Keratinocyte (primary cell): ENCODE measurements around the gene SLC16A9. TPM values are rescaled to one million over a fixed set of nuclear protein-coding genes. Genes with fewer than 3 reads are reported as not detected.

Experiments used
- DNase-seq: peaks from one replicate; pipeline ENCODE4 v3.0.0-alpha.2; 2011; ENCODE audit warnings: low read depth, missing footprints, low spot score
- FAIRE-seq: peaks from 2 replicates; lab custom pipeline; 2011; peaks lifted over from hg19 to GRCh38; lab: Jason Lieb, UNC
- H2AFZ ChIP-seq: 2 replicates; pipeline ENCODE4 v1.6.0; 2012; ENCODE audit warnings: low read length, control low read depth, inconsistent platforms; ENCODE audit not compliant: control insufficient read depth
- H3K27ac ChIP-seq: 2 replicates; pipeline ENCODE4 v1.5.1; 2011; ENCODE audit warnings: low read length; ENCODE audit not compliant: control insufficient read depth, insufficient read depth
- H3K27me3 ChIP-seq: 3 replicates; pipeline ENCODE4 v1.6.0; 2011; ENCODE audit warnings: low read length; ENCODE audit not compliant: control insufficient read depth, insufficient read depth; ENCODE audit errors: extremely low read depth
- H3K36me3 ChIP-seq, 2 experiments: 2 replicates in 1 of 2; 3 replicates in 1 of 2; pipeline ENCODE4 v1.5.1; 2011; ENCODE audit warnings: low read length in 2 of 2, mild to moderate bottlenecking in 1 of 2; ENCODE audit not compliant: control insufficient read depth in 2 of 2, insufficient read depth in 2 of 2; ENCODE audit errors: extremely low read depth in 1 of 2
- H3K4me1 ChIP-seq: 3 replicates; pipeline ENCODE4 v1.5.1; 2011; ENCODE audit warnings: low read length; ENCODE audit not compliant: control insufficient read depth, insufficient read depth; ENCODE audit errors: extremely low read depth
- H3K4me2 ChIP-seq: 3 replicates; pipeline ENCODE4 v1.6.0; 2011; ENCODE audit warnings: low read depth, low read length; ENCODE audit not compliant: control insufficient read depth, insufficient read depth; ENCODE audit errors: extremely low read depth
- H3K4me3 ChIP-seq, 3 experiments: fragments of 200-600 bp in 1 of 3; sonication (generic) in 1 of 3; 2 replicates in 2 of 3; 3 replicates in 1 of 3; pipeline ENCODE4 v1.5.1; 2011 to 2016; ENCODE audit warnings: low read length in 3 of 3, mild to moderate bottlenecking in 3 of 3, control low read depth in 2 of 3, inconsistent platforms in 1 of 3, low read depth in 1 of 3, mixed read lengths in 1 of 3, mixed run types in 1 of 3, moderate library complexity in 1 of 3; ENCODE audit not compliant: control insufficient read depth in 2 of 3, insufficient read depth in 2 of 3; ENCODE audit errors: extremely low read depth in 1 of 3
- H3K79me2 ChIP-seq: 2 replicates; pipeline ENCODE4 v1.6.0; 2012; ENCODE audit warnings: low read length; ENCODE audit not compliant: control insufficient read depth, insufficient read depth
- H3K9ac ChIP-seq: 3 replicates; pipeline ENCODE4 v1.6.0; 2011; ENCODE audit warnings: low read length; ENCODE audit not compliant: control insufficient read depth, insufficient read depth; ENCODE audit errors: extremely low read depth
- H3K9me1 ChIP-seq: 3 replicates; pipeline ENCODE4 v1.6.0; 2011; ENCODE audit warnings: low read length; ENCODE audit not compliant: control insufficient read depth, insufficient read depth; ENCODE audit errors: extremely low read depth
- H3K9me3 ChIP-seq: 2 replicates; pipeline ENCODE4 v1.5.1; 2012; ENCODE audit warnings: low read depth, low read length; ENCODE audit not compliant: control insufficient read depth
- H4K20me1 ChIP-seq: 3 replicates; pipeline ENCODE4 v1.6.0; 2011; ENCODE audit warnings: low read length; ENCODE audit not compliant: control insufficient read depth, insufficient read depth; ENCODE audit errors: extremely low read depth
- CTCF ChIP-seq, 3 experiments: IDR thresholded peaks in 1 of 3; conservative IDR thresholded peaks in 1 of 3; optimal IDR thresholded peaks in 1 of 3; 2 replicates in 2 of 3; 3 replicates in 1 of 3; pipeline versions ENCODE3 to v1.5.1; 2011; ENCODE audit warnings: low read length in 3 of 3, mild to moderate bottlenecking in 3 of 3, moderate library complexity in 2 of 3, control low read depth in 1 of 3, inconsistent platforms in 1 of 3; ENCODE audit not compliant: insufficient read depth in 2 of 3; ENCODE audit errors: extremely low read depth in 1 of 3
- EZH2 ChIP-seq: IDR thresholded peaks from one replicate; pipeline ENCODE4 v1.6.1; 2012; ENCODE audit warnings: inconsistent platforms, mild to moderate bottlenecking, low read length, moderate library complexity
- dilution Hi-C: fragments of 300-500 bp; cut with MboI; formaldehyde crosslinking; loops from one replicate; pipeline ENCODE4 v1.7.0; 2020; ENCODE audit warnings: low sequenced_read_pairs; ENCODE audit not compliant: extremely low pct_ligation_motif_present
- polyA plus RNA-seq, 5 experiments: library from polyadenylated mRNA; depleted of rRNA in 3 of 5; stranded (reverse) in 3 of 5; stranded (forward) in 1 of 5; unstranded in 1 of 5; fragments of >200 nt; gene quantifications; 1 replicate in 1 of 5; 2 replicates in 3 of 5; 3 replicates in 1 of 5; pipeline versions ENCODE4 v1.2.1 to v1.2.3, GENCODE V29; 2011 to 2012; ENCODE audit warnings: missing spikeins in 2 of 5, low read depth in 1 of 5, low replicate concordance in 1 of 5

Gene SLC16A9
- polyA plus RNA-seq, 1 donor (not counting 4 experiments of a cell fraction or from before 2014, with no cell fraction given), result 4.5 TPM

GRCh38 chr10:59694936-59695335 is 14.7 kb downstream of the SLC16A9 start:
- H4K20me1 ChIP-seq, result no peaks in the 10 kb centered on the region
- H3K9me3 ChIP-seq, result no peaks in the 10 kb centered on the region
- no peak for TF ChIP-seq CTCF (optimal IDR thresholded peaks at IDR 0.05 in 1 of 3, IDR thresholded peaks at IDR 0.05 in 1 of 3, conservative IDR thresholded peaks at IDR 0.05 in 1 of 3; ENCODE audit: extremely low read depth in 1 of 3, insufficient read depth in 2 of 3, low read length in 3 of 3)
- TF ChIP-seq EZH2, result no peak
- no peaks in the 10 kb centered on the region for H3K9me1 ChIP-seq
- no peak overlapping the region for H3K4me2 ChIP-seq
- dilution Hi-C loops, result no loop called here
- no peaks in the 10 kb centered on the region for H3K79me2 ChIP-seq
- no peak overlapping the region for H2AFZ ChIP-seq
- no peaks in the 10 kb centered on the region for H3K27me3 ChIP-seq
- no peaks in the 10 kb centered on the region for H3K36me3 ChIP-seq
- no peak overlapping the region for H3K27ac ChIP-seq
- no peak overlapping the region for H3K9ac ChIP-seq
- DNase-seq (no peak), FAIRE-seq (no peak)
- H3K4me1 ChIP-seq, result no peaks in the 10 kb centered on the region
- no peak overlapping the region for H3K4me3 ChIP-seq

- no peak overlapping the region for H2AFZ ChIP-seq
These were observed 17.5 kb downstream of the SLC16A9 start for GRCh38 chr10:59692113-59692512.

More at GRCh38 chr10:59692113-59692512, 17.5 kb downstream of the SLC16A9 start:
- no peak for DNase-seq
- TF ChIP-seq CTCF (optimal IDR thresholded peaks at IDR 0.05 in 1 of 3, IDR thresholded peaks at IDR 0.05 in 1 of 3, conservative IDR thresholded peaks at IDR 0.05 in 1 of 3; ENCODE audit: extremely low read depth in 1 of 3, insufficient read depth in 2 of 3, low read length in 3 of 3) (no peak), EZH2 (no peak)
- Histone ChIP-seq H3K27me3 (no peaks in the 10 kb centered on the region), H3K4me1 (peaks cover 7% of the 10 kb centered on the region), H3K9ac (no peak overlapping the region), H3K27ac (no peak overlapping the region), H3K4me2 (no peak overlapping the region), H3K36me3 (no peaks in the 10 kb centered on the region), H3K9me3 (no peaks in the 10 kb centered on the region), H4K20me1 (no peaks in the 10 kb centered on the region), H3K9me1 (no peaks in the 10 kb centered on the region), H3K79me2 (no peaks in the 10 kb centered on the region), H3K4me3 (no peak overlapping the region)
- FAIRE-seq, result no peak
- dilution Hi-C loops, result no loop called here
